CD4-positive, alpha-beta T cell treated with Interleukin-2 at 100 ng/mL for 4 hours (primary cell): ENCODE results near the gene WNK2.

Experiments used
- DNase-seq: peaks from one replicate; pipeline ENCODE4 v3.0.0-alpha.2; 2020; ENCODE audit warnings: low spot score

The WNK2 gene

DNA sequence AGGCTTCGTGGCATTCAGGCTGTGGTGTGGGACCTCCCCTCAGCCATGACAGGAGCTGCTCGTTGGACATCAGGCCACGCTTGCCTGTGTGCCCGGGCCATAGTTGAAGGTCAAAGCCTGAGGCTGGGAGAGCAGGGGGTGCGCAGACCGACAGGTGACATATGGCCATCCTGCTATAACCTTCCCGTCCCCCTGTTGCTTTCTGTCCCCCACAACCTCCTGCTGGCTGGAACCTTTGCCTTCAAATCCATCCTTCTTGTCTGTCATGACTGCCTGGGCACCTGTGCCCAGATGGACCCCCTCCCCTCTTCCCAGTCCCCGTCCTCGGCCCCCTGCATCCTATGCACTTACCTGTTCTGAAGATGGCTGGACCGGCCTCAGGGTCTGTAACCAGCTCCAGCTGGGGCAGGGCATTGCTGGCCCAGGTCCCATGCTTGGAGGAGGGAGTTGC, 83.2 kb downstream of the WNK2 start:
- no peak for DNase-seq

DNA sequence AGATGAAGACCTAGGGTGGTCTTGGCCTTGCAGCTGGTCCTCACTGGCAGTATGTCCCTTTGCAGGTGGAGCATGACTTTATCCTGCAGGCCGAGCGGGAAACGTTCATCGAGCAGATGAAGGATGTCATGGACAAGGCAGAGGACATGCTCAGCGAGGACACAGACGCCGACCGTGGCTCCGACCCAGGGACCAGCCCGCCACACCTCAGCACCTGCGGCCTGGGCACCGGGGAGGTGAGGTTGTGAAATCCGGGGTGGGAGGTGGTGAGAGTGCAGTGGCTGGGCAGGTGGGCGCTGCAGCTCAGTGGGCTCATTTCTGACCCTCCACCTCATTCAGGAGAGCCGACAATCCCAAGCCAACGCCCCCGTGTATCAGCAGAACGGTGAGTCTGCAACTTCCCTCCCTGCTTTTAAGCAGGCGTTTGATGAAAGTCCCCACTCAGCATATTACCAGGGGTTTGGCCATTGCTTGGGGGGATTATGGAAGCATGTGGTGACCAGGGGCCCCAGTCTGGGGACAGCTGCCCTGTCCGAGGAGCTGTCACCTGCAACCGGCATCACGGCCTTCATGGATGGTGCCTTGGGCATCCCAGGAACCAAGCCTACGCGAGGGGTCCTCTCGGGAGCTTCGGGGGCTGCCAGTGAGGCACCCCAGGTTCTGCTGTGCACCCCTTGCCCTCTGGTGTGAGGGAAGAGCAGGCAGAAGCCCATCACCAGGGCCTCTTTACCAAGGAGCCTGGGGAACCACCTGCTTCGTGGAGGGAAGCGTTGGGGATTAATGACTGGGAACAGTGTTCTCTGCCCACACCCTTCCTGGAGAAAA, 84.0 kb downstream of the WNK2 start:
- no peak for DNase-seq

DNA sequence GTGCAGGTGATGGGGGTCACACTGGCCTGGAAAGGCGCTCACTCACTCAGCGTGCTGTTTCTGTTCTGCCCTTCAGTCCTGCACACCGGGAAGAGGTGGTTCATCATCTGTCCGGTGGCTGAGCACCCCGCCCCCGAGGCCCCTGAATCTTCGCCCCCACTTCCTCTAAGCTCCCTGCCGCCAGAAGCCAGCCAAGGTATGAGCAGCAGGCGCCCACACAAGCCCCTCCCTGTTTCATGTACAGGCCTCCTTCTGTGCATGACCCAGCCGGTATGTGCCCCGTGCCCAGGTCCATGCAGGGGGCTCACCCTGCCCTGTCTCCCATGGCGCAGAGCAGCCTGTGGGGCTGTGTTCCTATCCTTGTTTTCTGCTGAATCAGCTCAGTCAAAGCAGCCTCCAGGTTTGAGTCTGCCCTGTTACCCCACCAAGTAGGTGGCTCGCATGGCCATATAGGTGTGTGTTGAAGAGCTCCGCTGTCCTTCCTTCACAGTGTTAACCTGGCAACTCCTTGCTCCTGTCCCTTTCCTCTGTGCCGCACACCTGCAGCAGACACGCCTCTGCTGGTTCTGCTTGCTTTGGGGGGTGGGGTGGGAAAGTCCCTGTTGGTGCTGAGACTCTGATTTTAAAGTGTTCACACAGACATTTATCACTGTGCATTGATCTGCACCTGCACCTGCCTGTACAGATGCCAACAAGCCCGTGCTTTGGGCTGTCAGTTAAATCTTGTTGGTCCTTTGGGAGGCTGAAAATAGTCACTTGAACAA, 84.8 kb downstream of the WNK2 start:
- peak; percentile 30 for DNase-seq

DNA sequence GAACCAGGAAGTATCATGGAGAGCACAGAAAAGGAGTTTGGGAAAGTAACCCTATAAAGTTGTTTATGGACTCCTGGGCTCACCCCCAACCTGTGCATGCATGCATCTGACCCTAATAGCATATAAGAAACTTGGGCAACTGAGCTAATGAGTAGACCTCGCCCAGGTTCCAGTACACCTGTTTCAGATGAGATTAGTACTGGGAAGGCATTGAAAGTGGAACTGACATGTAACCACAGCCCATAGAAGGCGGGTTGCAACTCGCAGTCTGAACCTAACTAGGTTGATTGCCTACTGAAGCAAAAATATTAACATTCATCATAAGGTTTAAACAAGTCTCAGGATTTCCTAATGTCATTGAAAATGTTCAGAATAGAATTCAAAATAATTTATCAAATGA, 87.0 kb downstream of the WNK2 start:
- DNase-seq, result no peak

DNA sequence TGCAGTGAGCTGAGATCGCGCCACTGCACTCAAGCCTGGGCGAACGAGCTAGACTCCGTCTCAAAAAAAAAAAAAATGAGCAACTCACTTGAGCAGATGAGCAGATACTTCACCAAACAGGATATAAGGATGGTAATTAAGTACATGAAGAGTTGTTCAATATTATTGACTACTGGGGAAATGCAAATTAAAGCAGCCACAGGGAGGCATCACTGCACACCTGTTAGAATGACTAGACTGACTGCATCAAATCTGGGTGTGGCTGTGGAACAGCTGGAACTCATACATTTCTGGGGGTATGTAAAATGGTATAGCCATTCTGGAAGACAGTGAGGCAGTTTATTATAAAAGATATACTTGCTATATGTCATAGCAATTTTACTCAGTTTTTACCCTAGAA, 93.0 kb downstream of the WNK2 start:
- no peak for DNase-seq

DNA sequence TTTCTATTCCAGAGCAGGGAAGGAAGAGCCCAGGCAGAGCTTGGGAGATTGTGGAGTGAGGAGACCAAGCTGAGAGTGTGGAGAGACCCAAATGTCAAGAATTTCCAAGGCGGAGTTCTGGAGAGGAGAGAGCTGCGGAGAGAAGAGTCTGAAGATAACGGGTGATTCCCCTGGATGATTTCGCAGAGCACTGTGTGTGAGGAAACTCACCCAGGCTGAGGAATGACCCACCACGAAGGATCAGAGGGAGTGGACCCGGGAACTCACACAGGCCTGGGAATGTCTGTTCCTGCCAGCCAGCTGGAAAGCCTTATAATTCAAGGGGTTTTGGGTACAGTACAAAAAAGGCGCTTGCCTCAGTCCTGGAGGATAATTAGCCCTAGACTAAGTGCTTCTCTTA, 94.2 kb downstream of the WNK2 start:
- no peak for DNase-seq

DNA sequence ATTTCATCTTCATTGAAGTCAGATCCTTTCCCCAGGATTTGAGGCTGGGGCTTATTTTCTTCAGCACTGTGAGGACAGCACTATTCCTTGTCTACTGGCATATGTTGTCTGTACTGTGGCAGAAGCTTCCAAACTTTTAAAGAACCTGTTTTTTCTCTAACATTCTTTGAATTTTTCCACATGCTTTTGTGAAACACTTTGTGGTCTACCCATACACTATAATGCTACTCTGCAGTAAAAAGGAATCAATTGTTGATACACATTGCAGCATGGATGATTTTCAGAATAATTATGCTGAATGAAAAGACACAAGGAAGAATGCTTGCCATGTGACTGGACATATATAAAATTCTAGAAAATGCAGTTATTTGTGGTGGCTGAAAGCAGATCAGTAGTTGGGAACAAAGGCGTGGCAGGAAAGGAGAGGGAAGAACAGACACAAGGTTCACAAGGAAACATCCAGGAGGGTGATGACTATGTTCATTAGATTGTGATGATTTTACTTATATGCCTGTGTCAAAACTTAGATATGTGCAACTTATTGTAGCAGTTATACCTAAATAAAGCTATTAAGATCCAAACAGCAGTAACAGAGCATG, 96.8 kb downstream of the WNK2 start:
- no peak for DNase-seq

DNA sequence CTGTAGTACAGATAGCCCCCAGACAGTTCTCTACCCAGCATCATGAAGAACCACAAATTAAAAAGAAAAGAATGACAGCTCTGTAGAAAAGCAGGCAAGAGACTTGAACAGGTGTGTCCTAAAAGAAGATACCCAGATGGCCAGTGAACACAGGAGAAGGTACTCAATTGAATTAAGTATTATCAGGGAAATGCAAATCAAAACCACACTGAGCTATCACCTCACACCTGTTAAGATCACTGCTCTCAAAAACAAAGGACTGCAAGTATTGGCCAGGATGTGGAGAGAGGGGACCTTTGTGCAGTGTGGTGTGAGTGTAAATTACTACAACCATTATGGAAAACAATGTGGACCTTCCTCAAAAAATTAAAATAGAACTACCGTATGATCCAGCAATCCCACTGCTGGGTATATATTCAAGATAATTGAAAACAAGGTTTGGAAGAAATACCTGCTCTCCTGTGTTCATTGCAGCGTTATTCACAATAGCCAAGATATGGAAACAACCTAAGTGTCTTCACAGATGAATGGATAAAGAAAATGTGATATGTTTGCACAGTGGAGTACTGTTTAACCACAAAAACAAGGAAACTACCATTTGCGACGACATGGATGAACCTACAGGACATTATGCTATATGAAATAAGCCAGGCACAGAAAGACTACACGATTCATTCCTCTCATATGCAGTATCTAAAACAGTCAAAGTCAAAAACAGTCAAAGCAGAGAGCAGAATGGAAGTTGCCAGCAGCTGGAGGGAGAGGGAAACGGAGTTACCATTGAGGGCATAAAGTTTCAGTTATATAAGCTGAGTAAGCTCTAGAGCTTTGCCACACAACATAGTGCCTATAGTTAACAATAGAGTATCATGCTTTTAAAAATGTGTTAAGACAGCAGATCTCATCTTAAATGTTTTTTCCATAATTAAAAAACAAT, 102.6 kb downstream of the WNK2 start:
- no peak for DNase-seq

DNA sequence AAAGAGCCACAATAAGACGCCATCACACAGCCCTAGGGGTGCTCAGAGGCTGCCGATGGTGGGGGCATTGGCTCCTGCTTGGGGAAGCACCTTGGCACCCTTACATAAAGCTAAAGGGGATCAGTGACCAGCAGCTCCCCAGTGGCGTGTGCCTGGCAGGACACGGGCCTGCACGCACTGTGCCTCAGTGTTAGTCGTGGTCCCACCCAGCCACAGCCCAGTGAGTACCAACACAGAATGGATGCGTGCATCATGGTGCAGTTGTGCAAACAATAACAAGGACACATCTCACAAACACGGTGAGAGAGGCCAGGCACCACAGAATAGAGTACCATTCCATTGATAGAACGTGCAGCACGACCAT, 103.2 kb downstream of the WNK2 start:
- no peak for DNase-seq

DNA sequence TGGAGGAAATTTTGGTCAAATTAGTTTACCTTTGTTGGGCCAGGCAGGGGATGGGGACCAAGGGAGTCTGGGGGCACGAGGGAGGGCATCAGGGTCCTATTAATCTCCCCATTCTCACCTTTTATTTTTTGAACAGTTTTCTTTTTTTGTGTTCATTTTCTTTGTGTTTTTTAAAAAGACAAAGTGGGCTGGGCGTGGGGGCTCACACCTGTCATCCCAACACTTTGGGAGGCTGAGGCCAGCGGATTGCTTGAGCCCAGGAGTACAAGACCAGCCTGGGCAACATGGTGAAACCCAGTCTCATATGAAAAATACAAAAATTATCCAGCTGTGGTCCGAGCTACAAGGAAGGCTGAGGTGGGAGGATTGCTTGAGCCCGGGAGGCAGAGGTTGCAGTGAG, 103.7 kb downstream of the WNK2 start:
- DNase-seq, result no peak

DNA sequence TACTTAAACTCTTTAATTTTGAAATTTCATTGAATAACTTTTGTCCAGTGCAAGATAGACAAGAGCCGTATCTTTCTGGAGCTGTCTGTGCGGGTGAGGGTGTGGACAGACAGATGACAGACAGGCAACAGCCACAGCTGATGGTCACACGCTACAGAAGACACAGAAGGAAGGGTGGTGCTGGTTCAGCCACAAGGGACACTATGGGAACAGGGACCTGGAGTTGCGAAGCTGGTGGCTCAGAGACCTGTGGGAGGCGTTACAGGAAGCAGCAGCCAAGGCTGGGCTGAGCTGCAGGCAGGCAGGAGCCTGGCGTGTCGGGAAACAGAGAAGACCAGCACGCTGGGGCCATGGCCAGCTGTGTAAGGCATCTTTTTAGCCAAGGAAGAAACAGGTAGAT, 104.4 kb downstream of the WNK2 start:
- DNase-seq, result no peak

DNA sequence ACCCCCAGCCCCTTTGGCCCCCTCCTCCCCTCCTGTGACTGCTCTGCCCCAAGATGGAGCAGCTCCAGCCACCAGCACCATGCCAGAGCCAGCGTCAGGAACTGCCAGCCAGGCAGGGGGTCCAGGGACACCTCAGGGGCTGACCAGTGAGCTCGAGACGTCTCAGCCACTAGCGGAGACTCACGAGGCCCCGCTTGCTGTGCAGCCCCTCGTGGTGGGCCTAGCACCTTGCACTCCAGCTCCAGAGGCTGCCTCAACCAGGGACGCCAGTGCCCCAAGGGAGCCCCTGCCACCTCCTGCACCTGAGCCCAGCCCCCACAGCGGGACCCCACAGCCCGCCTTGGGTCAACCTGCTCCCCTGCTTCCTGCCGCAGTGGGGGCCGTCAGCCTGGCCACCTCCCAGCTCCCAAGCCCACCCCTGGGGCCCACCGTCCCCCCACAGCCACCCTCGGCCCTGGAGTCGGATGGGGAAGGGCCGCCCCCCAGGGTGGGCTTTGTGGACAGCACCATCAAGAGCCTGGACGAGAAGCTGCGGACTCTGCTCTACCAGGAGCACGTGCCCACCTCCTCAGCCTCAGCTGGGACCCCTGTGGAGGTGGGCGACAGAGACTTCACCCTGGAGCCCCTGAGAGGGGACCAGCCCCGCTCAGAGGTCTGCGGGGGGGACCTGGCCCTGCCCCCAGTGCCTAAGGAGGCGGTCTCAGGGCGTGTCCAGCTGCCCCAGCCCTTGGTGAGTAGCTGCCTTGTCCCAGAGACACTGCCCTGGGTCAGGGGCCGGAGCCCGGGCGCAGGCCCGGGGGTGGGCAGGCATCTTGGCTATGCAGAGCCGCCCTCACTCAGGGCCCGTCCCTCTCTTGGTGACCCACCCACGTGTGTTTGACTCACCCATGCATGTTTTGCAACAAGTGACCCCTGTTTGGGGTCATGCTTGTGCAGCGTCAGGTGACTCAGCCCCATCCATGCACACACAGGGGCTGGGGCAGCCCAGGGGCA, 105.2 kb downstream of the WNK2 start:
- DNase-seq, result no peak

DNA sequence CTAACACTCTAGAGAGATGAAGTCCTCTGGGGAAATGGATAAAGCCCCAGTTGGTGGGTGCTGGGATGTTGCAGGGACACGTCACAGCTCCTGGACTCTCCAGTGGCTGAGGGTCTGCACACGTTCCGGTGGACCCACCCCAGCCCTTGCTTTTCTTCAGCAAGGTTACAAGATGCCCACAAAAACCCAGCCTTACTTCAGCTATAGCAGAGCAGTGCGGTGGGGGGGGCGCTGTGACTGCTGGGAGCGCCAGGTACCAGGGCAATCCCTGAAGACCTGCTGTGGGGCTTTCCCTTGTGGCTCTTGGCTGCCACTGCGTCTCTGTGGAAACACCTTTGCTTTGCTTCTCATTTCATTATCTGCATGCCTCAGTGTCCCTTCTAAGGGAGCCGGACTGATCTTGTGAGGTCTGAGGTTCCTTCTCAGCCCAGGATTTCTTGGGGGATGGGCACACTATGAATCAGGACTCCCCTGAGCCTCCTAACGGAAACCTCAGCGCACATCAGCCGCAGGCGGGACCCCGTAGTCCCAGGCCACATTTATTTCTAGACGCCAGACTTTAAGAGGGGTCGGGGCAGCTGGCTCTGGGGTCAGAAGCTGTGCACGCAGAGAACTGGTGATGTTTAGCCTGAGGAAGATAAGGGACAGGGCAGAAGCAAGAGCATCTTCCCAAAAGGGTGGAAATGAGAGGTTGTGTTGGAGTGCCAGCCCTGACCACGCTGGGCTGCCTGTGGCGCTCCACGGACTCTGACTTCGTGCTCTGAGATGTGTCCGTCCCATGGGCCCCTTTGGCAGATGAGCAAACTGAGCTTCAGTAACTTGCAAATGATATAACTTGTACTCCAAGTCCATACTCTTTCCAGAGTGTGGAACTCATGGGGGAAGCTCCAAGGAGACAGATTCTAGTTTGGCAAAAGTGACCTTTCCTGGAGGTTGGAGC, 106.8 kb downstream of the WNK2 start:
- no peak for DNase-seq

DNA sequence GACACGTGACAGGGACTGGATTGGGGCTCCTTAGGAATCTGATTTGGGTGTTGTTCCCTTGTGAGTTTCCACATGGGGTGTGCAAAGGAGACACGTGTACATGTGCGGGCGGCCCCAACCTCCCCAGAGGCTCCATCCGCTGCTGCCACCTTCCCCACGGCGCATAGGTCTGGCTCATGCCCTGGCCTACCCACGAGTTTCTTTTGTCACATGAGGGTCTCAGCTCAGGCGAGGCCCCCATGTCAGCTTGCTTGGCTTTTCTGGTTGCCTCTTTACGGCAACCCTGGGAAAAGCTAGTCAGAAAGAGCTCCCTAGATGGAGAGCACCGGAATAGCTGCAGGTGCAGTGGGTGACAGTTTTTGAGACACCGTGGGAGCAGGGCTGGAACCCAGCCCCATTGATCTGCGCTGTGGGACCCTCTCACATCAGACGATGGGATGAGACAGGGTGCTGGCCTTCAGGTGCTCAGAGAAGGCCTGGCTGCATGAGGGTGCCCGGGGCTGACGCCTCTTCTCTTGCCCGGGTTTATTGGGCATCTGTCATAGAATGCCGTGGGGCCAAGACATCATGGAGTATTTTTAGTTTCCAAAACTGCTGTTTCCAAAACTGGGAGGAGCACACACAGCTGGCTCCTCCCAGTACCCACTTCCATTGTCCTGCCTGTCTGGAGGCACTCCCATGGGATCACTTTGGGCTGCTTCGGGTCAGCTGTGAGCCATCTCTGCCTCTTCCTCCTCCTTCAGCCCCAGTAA, 107.8 kb downstream of the WNK2 start:
- DNase-seq, result no peak

DNA sequence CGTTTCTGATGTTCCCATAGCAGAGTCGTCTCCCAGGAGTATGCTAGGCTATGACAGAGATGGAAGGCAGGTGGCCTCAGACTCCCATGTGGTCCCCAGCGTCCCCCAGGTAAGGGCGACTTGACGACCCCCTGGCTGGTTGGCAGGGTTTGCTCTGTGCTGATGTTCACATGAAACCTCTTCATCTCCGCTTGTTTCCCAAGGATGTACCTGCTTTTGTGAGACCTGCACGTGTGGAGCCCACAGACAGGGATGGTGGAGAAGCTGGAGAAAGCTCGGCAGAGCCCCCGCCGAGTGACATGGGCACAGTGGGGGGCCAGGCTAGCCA, 108.3 kb downstream of the WNK2 start:
- no peak for DNase-seq

DNA sequence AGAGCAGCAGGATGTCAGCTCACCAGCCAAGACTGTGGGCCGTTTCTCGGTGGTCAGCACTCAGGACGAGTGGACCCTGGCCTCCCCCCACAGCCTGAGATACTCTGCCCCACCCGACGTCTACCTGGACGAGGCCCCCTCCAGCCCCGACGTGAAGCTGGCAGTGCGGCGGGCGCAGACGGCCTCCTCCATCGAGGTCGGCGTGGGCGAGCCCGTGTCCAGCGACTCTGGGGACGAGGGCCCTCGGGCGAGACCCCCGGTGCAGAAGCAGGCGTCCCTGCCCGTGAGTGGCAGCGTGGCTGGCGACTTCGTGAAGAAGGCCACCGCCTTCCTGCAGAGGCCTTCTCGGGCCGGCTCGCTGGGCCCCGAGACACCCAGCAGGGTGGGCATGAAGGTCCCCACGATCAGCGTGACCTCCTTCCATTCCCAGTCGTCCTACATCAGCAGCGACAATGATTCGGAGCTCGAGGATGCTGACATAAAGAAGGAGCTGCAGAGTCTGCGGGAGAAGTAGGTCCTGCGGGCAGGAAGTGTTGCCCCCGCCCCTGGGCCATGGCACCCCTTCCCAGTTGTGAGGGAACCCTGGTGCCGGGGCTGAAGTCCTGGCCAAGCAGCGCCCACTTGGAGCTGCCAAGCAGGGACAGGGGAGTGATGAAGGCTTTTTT, 108.9 kb downstream of the WNK2 start:
- DNase-seq, result no peak

DNA sequence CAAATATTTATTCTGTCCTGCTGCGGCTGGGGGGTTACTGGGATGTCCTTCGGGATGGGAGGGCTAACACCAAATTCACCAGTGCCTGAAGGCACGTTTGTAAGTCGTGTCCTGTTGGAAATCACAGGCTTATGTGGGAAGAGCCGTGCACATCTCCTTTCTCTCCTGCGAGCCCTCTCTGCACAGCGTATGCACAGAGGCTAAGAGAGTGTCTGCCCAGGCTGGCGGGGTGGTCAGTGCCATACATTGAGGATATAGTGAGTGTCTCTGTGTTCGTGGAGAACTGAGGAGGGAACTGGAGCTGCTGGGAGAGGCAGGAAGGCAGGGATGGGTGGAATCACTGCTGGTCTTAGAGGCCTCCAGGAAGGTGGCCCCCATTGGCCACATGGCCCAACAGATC, 110.1 kb downstream of the WNK2 start:
- DNase-seq, result no peak

DNA sequence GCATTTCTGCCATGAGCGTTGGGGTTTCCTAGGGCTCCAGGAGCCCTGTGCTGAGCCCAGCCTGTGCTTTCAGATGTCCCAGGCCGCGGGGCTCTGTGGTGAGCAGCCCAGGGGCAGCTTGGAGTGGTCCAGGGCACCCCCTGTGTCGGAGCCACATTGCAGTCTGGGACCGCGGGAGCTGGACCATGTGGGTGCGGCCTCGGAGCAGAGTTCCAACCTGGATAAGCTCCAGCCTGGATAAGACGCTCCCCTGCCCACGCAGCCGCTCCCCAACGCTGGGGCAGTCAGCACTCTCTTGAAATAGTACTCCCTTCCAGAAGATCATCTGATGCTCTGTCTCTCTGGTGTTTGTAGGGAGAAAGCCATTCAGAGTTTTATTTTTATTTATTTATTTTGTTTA, 111.1 kb downstream of the WNK2 start:
- no peak for DNase-seq
